Naive B cell (primary cell): Measurements from ENCODE around the gene NFKB1. TPM values are rescaled to one million over a fixed set of nuclear protein-coding genes. Genes with fewer than 3 reads are reported as not detected.

ENCODE experiments used
- ATAC-seq, 2 donors: fragments of 150-1000 bp; cut with Tn5 transposase; 2 replicates each; pipeline ENCODE4 v1.10.0; 2021; ENCODE audit warnings: low read depth in 2 of 2, mild to moderate bottlenecking in 2 of 2, moderate library complexity in 2 of 2
- DNase-seq: peaks from one replicate; pipeline ENCODE4 v3.0.0; 2022
- H3K27ac Mint-ChIP-seq, 6 donors: one replicate each; pipeline ENCODE4 v1.8.0; 2020 to 2022; ENCODE audit warnings: mild to moderate bottlenecking in 6 of 6, mixed read lengths in 6 of 6, moderate library complexity in 5 of 6, inconsistent platforms in 2 of 6
- H3K27me3 Mint-ChIP-seq, 3 donors: one replicate each; pipeline ENCODE4 v1.8.0; 2021 to 2022; ENCODE audit warnings: mixed read lengths in 3 of 3, mild to moderate bottlenecking in 1 of 3
- H3K36me3 Mint-ChIP-seq, 2 donors: one replicate each; pipeline ENCODE4 v1.8.0; 2020 to 2022; ENCODE audit warnings: mixed read lengths in 2 of 2, inconsistent platforms in 1 of 2, mild to moderate bottlenecking in 1 of 2
- H3K4me1 Mint-ChIP-seq, 3 donors: one replicate each; pipeline ENCODE4 v1.8.0; 2020 to 2022; ENCODE audit warnings: mixed read lengths in 3 of 3, inconsistent platforms in 1 of 3, mild to moderate bottlenecking in 1 of 3, moderate library complexity in 1 of 3
- H3K4me3 Mint-ChIP-seq, 8 donors: one replicate each; pipeline ENCODE4 v1.8.0; 2020 to 2022; ENCODE audit warnings: mild to moderate bottlenecking in 8 of 8, mixed read lengths in 8 of 8, moderate library complexity in 8 of 8, inconsistent platforms in 2 of 8
- H3K9me3 Mint-ChIP-seq, 7 donors: one replicate each; pipeline ENCODE4 v1.8.0; 2020 to 2022; ENCODE audit warnings: mixed read lengths in 7 of 7, mild to moderate bottlenecking in 5 of 7, inconsistent platforms in 2 of 7, moderate library complexity in 1 of 7
- polyA plus RNA-seq, 6 donors: library from polyadenylated mRNA; unstranded; fragments of 300-500 nt; fragmentation: Illumina TruSeq; gene quantifications; one replicate each; pipeline ENCODE4 v1.2.3, GENCODE V29; 2021; ENCODE audit warnings: low read depth in 6 of 6

Gene NFKB1
- 10 to 100 TPM; 14.5 to 47.4 (median 26.2) TPM for polyA plus RNA-seq

- Mint-ChIP-seq H3K9me3 (no peaks in the 10 kb centered on the region), H3K36me3 (no peaks in the 10 kb centered on the region), H3K27ac (peak within 1 kb of the TSS; percentile 99 to 100 (median 99)), H3K4me3 (peak within 1 kb of the TSS; percentile 95 to 100 (median 98)), H3K27me3 (no peaks in the 10 kb centered on the region), H3K4me1 (peaks cover 20 to 34% (median 28%) of the 10 kb centered on the region in 3 donors)
- ATAC-seq (peak; percentile 73 to 74), DNase-seq (peak; percentile 90)
Observed at GRCh38 chr4:102500696-102501446, at the start of gene NFKB1. Gene NFKB1 (plus strand): TSS chr4:102501359. CDS start chr4:102525519, 24,160 bp downstream.

- peaks cover 6 to 7% (median 6%) of the 10 kb centered on the region in 3 donors for H3K4me1 Mint-ChIP-seq
- DNase-seq (no peak), ATAC-seq (no peak)
- no peak overlapping the region for H3K4me3 Mint-ChIP-seq
- peaks cover 0 to 13% (median 5%) of the 10 kb centered on the region in 3 donors for H3K27me3 Mint-ChIP-seq
- no peak overlapping the region for H3K27ac Mint-ChIP-seq
- no peaks in the 10 kb centered on the region for H3K9me3 Mint-ChIP-seq
- H3K36me3 Mint-ChIP-seq: no peaks in the 10 kb centered on the region
Observed at GRCh38 chr4:102452854-102453253, 48.3 kb upstream of the NFKB1 start.

GRCh38 chr4:102453827-102454226 lies 47.3 kb upstream of the NFKB1 start:
- ATAC-seq: peak; percentile 47 to 79
- DNase-seq: peak; percentile 6
- Mint-ChIP-seq H3K4me3 (peak overlapping the region in 1 of 8 donors; percentile 63), H3K4me1 (peaks cover 6 to 7% (median 6%) of the 10 kb centered on the region in 3 donors), H3K9me3 (no peaks in the 10 kb centered on the region), H3K36me3 (no peaks in the 10 kb centered on the region), H3K27me3 (peaks cover 0 to 13% (median 5%) of the 10 kb centered on the region in 3 donors), H3K27ac (peak overlapping the region in 3 of 6 donors; percentile 16 to 79 (median 50))

- ATAC-seq: no peak
- Mint-ChIP-seq H3K4me1 (peaks cover 6 to 7% (median 6%) of the 10 kb centered on the region in 3 donors), H3K27me3 (peaks cover 0 to 13% (median 5%) of the 10 kb centered on the region in 3 donors), H3K4me3 (no peak overlapping the region), H3K9me3 (peaks cover 0 to 1% (median 0%) of the 10 kb centered on the region in 7 donors), H3K27ac (peak overlapping the region in 1 of 6 donors; percentile 12), H3K36me3 (no peaks in the 10 kb centered on the region)
- no peak for DNase-seq
Observed at GRCh38 chr4:102454268-102454667, 46.9 kb upstream of the NFKB1 start.

GRCh38 chr4:102454981-102455685 lies 46.0 kb upstream of the NFKB1 start:
- Mint-ChIP-seq H3K4me3 (peak overlapping the region in 1 of 8 donors; percentile 65), H3K27me3 (peaks cover 0 to 13% (median 5%) of the 10 kb centered on the region in 3 donors), H3K27ac (peak overlapping the region in 1 of 6 donors; percentile 70), H3K4me1 (peaks cover 6 to 7% (median 6%) of the 10 kb centered on the region in 3 donors), H3K36me3 (peaks cover 0 to 4% of the 10 kb centered on the region in 2 donors), H3K9me3 (peaks cover 0 to 8% (median 3%) of the 10 kb centered on the region in 7 donors)
- no peak for DNase-seq
- no peak for ATAC-seq

GRCh38 chr4:102455750-102456149 lies 45.4 kb upstream of the NFKB1 start:
- H3K4me3 Mint-ChIP-seq: no peak overlapping the region
- peaks cover 0 to 13% (median 6%) of the 10 kb centered on the region in 7 donors for H3K9me3 Mint-ChIP-seq
- H3K27ac Mint-ChIP-seq: peak overlapping the region in 1 of 6 donors; percentile 70
- H3K4me1 Mint-ChIP-seq: peaks cover 6 to 7% (median 6%) of the 10 kb centered on the region in 3 donors
- DNase-seq (no peak), ATAC-seq (no peak)
- H3K27me3 Mint-ChIP-seq: peaks cover 0 to 13% (median 5%) of the 10 kb centered on the region in 3 donors
- peaks cover 0 to 5% of the 10 kb centered on the region in 2 donors for H3K36me3 Mint-ChIP-seq

GRCh38 chr4:102466298-102466697 lies 34.9 kb upstream of the NFKB1 start:
- DNase-seq: no peak
- Mint-ChIP-seq H3K27me3 (peaks cover 0 to 6% (median 0%) of the 10 kb centered on the region in 3 donors), H3K9me3 (peaks cover 0 to 10% (median 5%) of the 10 kb centered on the region in 7 donors), H3K4me1 (no peaks in the 10 kb centered on the region), H3K4me3 (no peak overlapping the region), H3K36me3 (no peaks in the 10 kb centered on the region), H3K27ac (no peak overlapping the region)
- no peak for ATAC-seq

- no peak for ATAC-seq
Observed at GRCh38 chr4:102469806-102470205, 31.4 kb upstream of the NFKB1 start.

GRCh38 chr4:102472441-102473013 lies 28.6 kb upstream of the NFKB1 start:
- H3K27ac Mint-ChIP-seq: no peak overlapping the region
- peaks cover 9 to 21% (median 11%) of the 10 kb centered on the region in 7 donors for H3K9me3 Mint-ChIP-seq
- H3K4me3 Mint-ChIP-seq: no peak overlapping the region
- H3K36me3 Mint-ChIP-seq: peaks cover 0 to 18% of the 10 kb centered on the region in 2 donors
- DNase-seq (no peak), ATAC-seq (no peak)
- no peaks in the 10 kb centered on the region for H3K4me1 Mint-ChIP-seq
- peaks cover 0 to 4% (median 3%) of the 10 kb centered on the region in 3 donors for H3K27me3 Mint-ChIP-seq

More at GRCh38 chr4:102469806-102470205, 31.4 kb upstream of the NFKB1 start:
- Mint-ChIP-seq H3K9me3 (peaks cover 0 to 6% (median 0%) of the 10 kb centered on the region in 7 donors), H3K36me3 (no peaks in the 10 kb centered on the region), H3K4me1 (no peaks in the 10 kb centered on the region), H3K27me3 (peaks cover 0 to 4% (median 0%) of the 10 kb centered on the region in 3 donors), H3K27ac (no peak overlapping the region), H3K4me3 (no peak overlapping the region)
- no peak for DNase-seq

- Mint-ChIP-seq H3K36me3 (peaks cover 0 to 20% of the 10 kb centered on the region in 2 donors), H3K4me1 (no peaks in the 10 kb centered on the region), H3K27me3 (peaks cover 0 to 4% (median 3%) of the 10 kb centered on the region in 3 donors), H3K4me3 (no peak overlapping the region), H3K9me3 (peaks cover 9 to 22% (median 12%) of the 10 kb centered on the region in 7 donors), H3K27ac (no peak overlapping the region)
- ATAC-seq (no peak), DNase-seq (no peak)
Observed at GRCh38 chr4:102473476-102473875, 27.7 kb upstream of the NFKB1 start.

- no peaks in the 10 kb centered on the region for H3K4me1 Mint-ChIP-seq
- ATAC-seq: no peak
- peak overlapping the region in 2 of 6 donors; percentile 25 to 27 for H3K27ac Mint-ChIP-seq
- peaks cover 14 to 32% (median 20%) of the 10 kb centered on the region in 7 donors for H3K9me3 Mint-ChIP-seq
- H3K4me3 Mint-ChIP-seq: no peak overlapping the region
- peaks cover 0 to 4% (median 3%) of the 10 kb centered on the region in 3 donors for H3K27me3 Mint-ChIP-seq
- H3K36me3 Mint-ChIP-seq: peaks cover 6 to 33% of the 10 kb centered on the region in 2 donors
- no peak for DNase-seq
Observed at GRCh38 chr4:102474736-102475504, 26.2 kb upstream of the NFKB1 start.

GRCh38 chr4:102477657-102478056 lies 23.5 kb upstream of the NFKB1 start:
- H3K9me3 Mint-ChIP-seq: peaks cover 14 to 37% (median 25%) of the 10 kb centered on the region in 7 donors
- H3K36me3 Mint-ChIP-seq: peaks cover 6 to 35% of the 10 kb centered on the region in 2 donors
- no peak overlapping the region for H3K4me3 Mint-ChIP-seq
- H3K27me3 Mint-ChIP-seq: peaks cover 0 to 4% (median 3%) of the 10 kb centered on the region in 3 donors
- ATAC-seq: no peak
- H3K27ac Mint-ChIP-seq: no peak overlapping the region
- DNase-seq: no peak
- peaks cover 3 to 10% (median 7%) of the 10 kb centered on the region in 3 donors for H3K4me1 Mint-ChIP-seq
